Measurements from ENCODE around the gene LAMA3.

LAMA3 gene

DNA sequence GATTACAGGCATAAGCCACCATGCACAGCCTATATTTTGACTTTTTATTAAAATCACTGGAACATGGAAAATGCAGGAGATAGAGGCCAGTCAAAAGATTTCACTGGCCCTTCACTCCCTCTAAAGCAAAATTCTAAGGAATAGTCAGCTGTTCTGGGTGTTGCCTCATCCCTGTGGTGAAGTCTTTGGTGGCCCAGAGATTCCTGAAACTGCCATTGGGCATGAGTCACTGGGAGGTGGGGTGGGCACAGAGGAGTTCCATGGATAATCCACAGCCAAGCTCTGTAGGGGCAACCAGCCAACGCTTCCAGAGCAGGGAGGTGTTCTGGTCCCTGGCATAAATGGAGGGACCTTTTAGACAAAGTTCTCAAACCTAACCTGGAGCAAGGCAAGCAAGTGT is 235.6 kb downstream of the LAMA3 start:
- no peak for DNase-seq

DNA sequence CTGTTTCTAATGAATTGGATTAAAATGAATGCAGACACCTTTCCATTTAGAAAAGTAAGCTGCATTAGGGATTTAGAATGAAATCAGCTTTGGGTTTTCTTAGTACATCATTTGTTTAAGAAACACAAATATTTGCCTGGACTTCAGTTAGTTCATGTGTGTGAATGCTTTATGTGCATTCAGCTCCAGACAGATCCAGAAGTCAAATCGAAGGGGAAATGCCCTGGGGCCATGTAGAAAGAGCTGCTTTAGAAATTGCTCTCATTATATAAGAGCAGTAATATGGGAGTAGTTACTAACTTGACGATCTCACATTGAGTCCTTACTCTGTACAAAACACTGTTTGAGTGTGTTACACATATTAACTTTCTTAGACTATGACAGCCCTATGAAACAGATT is 237.3 kb downstream of the LAMA3 start:
- DNase-seq = no peak

DNA sequence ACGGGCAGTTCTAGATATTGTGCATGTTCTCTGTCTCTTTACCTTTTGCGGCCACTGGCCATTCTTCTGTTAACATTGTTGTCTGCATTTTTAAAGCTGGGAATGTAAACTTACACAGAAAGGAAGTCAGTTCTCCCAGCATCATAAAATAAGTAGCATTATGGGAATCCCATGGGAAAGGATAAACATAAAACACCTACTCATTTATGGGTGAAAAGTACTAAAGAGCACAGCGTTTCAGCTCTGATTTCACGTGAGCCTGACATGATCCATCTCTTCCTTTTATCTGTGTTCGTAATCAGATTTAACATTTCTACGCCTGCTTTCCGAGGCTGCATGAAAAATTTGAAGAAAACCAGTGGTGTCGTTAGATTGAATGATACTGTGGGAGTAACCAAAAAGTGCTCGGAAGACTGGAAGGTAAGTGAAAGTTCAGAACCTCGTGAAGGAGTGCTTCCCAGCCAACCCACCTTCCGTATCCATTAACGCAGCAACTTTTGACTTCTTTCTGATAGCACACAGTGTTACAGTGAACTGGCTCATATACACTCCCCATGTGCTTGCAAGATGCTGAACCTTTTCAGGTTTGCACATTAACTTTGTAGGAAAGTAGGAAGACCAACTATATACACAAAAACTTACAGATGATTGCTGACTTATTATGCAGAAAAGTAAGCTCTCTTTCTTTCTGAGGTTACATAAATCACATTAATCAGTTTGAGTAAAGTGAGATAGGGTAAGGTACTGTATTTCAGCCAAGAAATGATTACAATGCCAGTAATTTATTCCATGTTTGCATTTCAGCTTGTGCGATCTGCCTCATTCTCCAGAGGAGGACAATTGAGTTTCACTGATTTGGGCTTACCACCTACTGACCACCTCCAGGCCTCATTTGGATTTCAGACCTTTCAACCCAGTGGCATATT is 238.8 kb downstream of the LAMA3 start:
- DNase-seq = no peak

DNA sequence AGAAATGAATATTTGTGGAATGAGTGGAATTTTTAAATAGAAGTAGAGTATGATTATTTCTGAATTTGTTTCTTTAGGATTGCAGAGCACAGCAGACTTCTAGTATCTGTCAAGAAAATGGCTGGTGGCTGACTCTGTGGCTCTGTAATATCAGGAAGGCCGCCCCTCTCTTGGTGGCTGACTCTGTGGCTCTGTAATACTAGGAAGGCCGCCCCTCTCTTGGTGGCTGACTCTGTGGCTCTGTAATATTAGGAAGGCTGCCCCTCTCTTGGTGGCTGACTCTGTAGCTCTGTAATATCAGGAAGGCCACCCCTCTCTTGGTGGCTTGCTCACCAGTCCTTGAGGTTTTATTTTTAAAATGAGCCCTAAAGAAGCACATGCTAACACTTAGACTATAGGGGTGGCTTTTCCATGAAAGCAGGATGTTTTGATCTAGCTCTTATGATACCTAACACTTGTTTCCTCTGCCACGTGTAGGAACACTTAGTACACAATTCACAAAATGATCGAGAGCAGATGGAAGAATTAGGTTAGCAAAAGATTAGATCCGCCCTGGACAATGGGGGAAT is 240.2 kb downstream of the LAMA3 start:
- no peak for DNase-seq

DNA sequence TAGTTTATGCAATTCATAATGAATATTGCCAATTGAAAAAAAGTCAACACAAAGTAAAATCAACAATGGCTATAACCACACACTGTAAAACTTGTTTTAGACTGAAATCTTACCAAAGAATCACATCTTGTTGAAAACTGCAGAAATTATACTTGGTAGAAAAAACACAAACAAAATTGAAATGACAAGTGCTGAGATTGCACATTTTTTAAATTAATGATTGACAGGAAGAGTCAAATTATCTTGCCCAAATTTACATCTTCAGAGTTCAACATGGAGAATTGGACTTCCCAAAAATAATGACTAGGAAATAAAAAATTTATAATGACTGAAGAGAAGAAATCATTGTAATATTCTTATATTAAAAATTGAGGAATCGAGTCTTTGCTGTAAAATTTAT is 240.7 kb downstream of the LAMA3 start:
- DNase-seq = no peak

DNA sequence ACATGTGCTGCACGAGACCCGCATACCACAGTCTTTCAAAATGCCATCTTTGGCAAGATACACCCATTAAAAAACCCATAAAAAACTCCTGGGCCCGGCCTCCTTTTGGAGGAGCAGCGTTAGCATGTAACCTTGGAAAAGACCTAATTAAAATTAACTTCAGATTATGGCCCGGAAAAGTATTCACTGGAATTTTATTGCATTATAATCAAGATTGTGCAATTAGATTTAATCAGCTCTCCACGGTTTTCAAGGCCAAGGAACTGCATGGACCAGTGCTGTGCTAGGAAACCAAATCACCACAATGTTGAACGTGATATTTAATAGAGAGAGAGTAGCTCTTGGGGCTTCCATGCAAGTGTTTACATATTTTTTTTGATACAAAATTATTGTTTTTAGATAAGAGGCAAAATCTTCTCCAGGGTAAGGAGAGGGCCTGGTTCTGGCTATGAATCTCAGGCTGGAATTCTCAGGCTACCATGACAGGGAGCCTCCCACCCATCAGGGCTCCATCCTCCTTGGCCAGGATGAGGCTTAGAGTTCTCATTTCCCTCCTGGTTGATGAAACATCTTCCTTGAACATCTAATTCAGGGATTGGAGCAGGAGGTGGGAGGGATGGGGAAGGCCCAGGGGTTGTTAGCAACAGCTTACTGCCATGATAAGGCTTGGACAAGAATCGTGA is 243.3 kb downstream of the LAMA3 start:
- no peak for DNase-seq

DNA sequence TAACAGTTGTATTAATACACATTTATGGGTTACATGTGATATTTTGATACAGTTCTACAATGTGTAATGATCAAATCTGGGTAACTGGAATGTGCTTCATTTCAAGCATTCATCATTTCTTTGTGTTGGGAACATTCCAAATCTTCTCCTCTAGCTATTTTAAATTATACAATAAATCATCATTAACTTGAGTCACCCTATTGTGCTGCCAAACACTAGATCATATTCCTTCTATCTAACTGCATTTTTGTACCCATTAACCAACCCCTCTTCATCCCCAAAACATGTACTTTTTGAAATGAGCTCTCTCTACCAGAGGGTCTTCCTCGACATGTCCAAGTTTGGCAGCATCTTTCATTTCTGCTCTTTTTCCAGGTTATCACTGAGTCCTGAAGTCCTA is 244.2 kb downstream of the LAMA3 start:
- DNase-seq = no peak

DNA sequence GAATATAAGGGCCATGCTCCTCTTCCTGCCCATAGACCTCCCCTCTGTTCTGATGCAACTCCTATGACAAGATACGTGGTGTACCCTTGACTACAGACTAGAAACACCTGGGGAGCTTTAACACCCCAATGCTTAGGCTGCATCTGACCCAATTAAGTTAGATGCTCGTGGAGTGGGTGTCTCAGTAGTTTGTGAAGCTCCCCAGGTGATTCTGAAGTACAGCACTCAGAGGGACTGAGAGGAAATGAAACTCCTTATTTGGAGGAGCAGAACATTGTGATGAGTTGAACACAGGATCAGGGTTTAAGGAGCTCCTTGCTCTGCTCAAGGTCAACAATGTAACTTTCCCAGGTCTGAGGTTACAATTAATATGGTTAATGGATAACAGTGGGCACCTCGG is 245.0 kb downstream of the LAMA3 start:
- DNase-seq = no peak

DNA sequence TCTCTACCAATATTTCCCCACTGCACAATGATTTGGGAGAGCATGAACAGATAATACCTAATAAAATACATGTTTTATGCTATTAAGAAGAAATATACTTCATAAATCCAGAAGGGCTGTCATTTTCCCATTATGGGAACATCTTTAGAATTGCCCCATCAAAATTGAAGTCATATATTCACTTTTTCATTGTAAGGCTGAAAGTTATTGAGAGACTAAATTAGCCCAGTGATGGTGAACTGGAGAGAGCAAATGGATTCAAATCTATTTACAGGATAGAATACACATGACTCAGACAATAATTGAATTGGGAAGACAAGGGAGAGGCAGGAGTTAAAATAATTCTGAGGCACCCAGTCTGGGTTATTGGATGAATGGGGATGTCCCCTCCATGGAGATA is 245.6 kb downstream of the LAMA3 start:
- no peak for DNase-seq

DNA sequence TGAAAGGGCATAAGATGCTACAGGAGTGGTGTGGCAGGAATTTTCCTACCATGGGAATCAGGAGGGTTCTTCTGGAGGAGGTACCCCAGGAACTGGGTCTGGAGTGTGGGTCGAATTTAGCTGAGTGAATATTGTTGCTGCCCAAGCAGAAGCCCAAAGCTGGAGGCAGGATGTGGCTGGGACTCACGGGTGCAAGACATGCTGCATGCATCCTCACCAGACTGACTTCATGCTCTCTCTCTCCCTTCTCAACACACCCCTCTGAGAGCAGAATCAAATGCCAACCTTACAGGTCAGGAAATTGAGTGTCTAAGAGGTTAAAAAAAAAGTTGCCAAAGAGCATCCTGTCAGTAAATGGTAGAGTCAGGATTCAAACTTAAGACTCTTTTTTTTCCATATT is 246.6 kb downstream of the LAMA3 start:
- DNase-seq = no peak

DNA sequence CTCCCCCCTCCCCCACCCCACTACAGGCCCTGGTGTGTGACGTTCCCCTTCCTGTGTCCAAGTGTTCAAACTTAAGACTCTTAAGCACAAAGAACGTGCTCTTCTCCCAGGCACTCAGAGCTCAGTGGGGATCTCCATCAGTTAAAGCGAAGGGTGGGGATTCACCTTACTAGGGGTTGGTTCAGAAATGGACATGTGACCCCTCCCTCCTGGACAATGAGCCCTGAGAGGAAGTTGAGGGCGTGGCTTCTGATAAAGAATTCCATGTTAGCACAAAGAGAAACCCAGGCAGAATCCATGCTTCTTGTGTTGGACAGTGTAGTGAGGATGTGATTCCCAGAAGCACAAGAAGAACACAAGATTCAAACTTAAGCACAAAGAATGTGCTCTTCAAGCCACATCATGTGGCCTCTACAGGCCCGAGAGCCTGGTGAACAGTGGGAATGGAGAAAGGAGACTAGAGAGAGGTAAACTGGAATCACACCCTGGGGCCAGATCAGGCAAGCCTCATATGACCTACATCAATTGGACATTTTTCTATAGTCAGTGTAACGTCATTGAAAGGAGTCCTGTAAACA is 247.2 kb downstream of the LAMA3 start:
- no peak for DNase-seq

DNA sequence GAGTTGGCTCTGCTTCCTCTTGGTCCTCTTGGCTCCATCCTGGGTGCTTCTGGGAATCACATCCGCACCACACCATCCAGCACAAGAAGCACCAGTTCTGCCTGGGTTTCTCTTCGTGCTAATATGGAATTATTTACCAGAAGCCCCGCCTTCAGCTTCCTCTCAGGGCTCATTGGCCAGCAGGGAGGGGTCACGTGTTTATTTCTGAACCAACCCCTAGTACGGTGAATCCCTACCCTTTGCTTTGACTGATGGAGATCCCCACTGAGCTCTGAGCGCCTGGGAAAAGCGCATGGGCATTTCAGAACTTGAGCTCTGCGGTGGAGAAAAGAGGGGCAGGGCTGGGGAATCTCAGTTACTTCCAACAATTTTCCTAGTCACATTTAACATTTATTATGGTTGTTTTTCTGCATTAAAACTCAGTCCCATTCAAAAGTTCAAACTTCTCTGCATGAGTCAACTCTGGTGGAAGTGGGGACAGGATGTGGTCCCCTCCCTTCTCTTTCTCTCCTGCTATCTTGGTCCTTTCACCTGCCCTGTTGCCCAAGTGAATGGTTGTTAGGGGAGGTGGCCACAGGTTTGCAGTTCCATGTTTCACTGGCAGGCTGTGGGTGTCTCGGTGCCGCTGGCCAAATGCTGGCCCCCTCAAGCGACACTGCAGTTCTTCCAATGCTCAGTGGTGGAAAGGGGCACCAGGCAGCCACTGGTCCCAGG is 248.9 kb downstream of the LAMA3 start:
- no peak for DNase-seq

DNA sequence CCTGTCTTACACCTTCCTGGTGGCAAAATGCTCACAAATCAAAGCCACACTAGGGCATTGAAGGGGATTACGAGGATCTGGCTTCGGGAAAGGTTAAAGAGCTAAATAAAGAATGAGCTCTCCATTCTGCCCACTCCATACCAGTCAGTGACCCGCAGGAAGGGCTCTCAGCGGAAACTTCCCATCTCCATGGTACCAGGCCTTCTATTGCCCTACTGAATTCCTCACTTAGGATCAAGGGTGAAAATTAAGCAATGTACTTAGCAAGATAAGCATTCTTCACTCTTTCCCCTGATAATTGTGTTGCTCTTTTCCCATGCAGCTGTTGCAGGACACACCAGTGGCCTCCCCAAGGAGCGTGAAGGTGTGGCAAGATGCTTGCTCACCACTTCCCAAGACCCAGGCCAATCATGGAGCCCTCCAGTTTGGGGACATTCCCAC is 249.7 kb downstream of the LAMA3 start:
- no peak for DNase-seq

DNA sequence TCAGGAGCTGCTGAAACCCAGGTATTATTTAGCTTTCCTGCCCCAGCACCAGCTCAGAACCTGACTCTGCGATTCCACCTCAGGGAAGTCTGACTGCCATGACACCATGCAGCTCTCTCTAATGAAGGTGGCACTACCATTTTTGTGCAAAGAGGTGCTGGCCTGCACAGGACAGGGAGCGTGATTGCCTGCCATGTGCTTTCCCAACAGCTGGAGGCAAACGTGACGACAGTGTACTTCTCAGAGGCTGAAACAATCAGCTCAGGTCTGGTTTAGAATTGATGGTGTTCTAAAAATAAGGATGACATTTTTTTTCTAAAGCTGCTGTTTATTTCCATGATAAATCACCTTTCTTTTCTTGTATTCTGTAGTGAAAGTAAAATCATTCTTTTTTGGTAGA is 250.1 kb downstream of the LAMA3 start:
- no peak for DNase-seq

DNA sequence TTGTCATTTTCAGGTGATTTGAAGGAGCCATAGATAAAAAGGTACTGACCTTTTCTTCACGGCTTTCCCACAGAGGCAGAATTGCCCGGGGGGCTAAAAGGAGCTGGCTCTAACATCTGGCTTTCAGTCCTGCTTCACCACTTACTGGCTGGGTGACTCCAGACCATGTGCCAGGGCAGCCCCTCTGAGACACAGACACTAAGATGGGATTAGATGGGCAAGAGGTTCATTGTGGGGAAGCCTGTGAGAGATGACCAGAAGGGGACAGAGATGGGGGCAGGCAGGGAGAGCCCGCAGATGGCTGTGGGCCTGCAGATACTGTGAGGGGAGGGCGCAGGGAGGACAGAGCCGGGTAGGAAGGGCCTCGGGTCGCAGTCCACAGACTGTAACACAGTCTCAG is 250.6 kb downstream of the LAMA3 start:
- DNase-seq = no peak

DNA sequence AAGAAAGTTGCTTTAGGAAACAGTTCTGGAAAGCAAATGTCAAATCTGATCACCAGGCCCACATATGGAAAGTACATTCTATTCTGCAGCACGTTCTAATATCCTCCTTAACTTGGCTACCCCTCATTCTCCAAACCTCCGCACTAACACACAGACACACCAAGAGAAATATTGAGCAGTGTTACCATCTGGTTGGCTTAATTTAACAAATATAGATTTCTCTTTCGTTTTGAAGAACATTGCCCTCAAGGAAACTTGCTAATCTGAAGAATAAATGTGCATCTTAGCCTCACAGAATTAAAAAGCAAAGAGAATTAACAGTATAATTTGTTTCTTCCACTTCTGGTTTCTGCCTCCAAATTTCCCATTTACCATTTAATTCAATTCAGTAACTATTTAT is 252.5 kb downstream of the LAMA3 start:
- DNase-seq = no peak

DNA sequence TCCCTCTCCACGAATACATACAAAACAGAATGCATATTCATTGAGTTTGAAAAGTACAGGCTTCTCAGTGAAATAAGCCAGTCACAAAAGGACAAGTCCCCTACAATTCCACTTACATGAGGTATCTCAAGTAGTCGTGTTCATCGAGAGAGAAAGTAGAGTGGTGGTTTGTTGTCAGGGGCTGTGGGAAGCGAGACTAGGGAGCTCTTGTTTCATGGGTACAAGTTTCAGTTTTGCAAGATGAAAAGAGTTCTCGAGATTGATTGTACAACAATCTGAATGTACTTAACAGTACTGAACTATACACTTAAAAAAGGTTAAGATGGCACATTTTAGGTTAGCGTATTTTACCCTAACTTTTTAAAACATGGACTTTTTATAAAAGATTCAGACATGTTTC is 253.9 kb downstream of the LAMA3 start:
- no peak for DNase-seq

DNA sequence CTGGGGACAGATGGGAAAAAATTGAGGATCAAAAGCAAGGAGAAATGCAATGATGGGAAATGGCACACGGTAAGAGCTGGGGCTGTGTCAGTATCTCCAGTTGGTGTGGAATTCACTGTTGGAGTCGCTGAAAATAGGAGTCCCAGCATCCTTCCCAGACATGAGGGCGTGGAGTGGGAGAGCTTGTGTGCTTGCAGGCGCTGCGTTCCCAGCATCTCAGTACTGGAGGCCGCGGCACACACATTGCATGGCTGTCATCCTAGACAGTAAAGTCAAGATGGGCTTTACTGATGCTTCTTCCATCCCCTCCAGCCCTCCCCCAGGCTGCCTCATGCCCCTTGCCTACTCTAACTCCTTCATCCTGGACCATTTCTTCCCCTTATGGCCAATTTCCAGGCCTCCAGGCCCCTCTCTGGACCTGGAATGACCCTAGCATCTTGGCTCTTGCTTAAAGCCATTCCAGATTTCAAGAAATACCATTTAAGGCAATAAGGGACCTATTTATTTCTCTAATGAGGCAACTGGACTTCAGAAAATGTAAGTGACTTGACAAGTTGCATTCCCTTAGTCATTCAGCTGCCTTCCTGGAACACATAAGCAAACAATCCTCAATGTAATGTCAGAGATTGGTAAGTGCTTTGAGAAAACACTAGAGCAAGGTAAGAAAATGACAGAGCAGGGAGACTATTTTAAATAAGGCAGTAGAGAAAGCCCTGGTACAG is 254.8 kb downstream of the LAMA3 start:
- no peak for DNase-seq

DNA sequence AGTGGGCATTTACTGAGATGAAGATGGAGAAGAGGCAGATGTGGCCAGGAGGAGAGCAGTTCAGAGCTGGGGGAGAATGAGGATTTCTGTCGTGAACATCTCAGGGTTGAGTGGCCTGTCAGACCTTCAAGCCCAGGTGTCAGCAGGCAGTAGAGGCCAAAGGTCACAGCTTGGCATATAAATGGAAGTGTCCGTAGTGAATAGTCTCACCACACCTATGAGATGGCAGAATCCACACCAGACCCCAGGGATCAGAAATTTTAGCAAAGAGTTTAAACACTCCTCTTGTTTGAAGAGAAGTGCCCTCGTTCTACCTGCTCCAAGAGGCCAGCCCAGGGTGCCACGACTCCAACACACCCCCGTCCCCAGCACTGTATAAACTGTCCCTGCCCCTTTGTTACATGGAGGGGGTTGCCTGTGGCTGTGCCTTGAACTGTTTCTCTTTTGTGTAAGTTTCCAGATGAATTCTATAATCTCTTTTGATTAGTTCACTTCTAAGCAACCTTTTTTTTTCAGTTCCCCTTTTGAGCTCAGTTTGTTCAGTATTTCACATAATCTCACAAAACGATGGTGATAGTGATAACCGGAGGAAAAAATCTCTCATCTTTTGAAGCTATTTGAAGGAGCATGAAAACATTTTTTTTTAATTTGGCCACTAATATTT is 256.3 kb downstream of the LAMA3 start:
- DNase-seq = no peak

DNA sequence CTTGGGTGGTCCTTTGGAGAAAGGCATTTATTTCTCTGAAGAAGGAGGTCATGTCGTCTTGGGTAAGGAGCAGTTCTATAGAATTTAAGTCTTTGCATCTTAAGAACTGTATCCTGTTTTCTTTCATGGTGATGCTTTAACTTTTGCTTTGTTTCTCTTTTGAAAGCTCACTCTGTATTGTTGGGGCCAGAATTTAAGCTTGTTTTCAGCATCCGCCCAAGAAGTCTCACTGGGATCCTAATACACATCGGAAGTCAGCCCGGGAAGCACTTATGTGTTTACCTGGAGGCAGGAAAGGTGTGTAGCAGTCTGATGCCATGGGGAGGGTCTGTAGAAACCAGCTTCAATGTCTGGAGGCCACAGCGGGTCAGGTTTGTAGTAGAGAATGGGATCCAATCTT is 260.6 kb downstream of the LAMA3 start:
- no peak for DNase-seq

DNA sequence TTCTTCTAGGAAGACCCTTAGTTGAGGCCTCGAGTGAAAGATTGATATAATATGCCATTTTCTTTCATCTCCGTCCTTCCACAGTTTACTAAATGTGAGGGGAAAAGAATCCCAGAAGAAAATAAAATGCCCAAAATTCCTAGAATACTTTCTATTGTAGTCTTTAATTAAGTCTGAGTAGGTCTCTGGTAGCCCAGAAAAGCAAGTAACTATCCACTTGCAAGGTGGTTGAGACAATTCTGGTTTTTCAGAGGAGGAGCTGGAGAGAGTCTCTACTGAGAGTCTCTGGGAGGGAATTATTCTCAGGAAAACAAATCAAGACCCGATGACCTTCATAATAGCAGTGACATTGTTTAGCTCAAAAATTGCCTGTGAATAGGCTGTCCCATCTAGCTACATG is 261.4 kb downstream of the LAMA3 start:
- no peak for DNase-seq

DNA sequence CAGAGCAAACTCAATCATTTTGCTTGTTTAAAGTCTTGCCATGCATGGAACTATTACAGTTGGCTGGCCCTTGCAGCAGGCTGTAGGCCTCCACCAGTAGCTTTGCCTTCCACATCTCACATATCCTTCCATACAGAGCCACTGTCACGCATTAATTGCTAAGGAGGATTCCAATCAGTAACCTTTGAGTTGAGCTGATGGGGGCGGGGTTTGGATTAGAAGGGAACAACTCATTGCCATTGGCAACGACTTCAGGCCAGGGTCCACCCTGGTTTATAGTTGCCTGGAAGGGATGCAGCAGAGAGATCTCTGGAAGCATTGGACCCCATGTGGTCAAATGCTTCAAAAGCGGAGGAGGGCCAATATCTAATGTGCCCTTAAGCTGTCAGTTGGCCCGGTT is 262.0 kb downstream of the LAMA3 start:
- DNase-seq = no peak
